NCI-H526 treated with DMSO at 0.1 percent for 48 hours (cell line): ENCODE measurements around the gene TBC1D22A.
"Not testable (repeated sequence)": the region's sequence is repeated elsewhere in the genome, so short reads cannot be mapped to it uniquely, and the experiment has no call there.

ENCODE experiments used
- DNase-seq: peaks from one replicate; lab custom pipeline; 2025; lab: John Stamatoyannopoulos, UW

Gene TBC1D22A

DNA sequence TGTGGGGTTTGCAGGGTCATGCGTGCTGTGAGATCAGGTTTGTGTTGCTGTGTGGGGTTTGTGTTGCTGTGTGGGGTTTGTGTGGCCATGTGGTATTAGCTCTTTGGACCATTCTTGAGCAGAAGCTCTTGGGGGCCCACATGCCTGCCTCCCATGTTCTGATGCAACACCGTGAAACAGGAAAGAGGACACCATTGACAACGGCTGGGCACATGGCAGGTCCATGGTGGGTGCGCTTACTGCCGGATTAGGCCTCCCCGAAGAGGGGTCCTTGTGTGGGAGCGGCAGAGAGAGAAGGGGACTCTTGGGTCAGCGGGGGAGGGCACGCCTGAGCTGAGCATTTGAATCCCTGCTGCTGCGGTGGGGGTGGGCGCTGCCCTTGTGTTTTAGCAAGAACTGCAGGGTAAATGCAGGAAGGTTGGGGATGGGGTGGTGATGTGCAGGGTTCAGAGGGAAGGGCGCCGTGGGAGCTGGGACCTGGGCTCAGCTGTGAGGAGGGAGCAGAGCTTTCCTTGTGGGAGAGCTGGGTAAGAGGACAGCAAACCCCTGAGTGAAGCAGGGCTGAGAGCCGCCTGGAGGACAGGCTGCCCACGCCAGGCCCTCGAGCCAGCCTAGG lies 361.5 kb downstream of the TBC1D22A start:
- no peak for DNase-seq

DNA sequence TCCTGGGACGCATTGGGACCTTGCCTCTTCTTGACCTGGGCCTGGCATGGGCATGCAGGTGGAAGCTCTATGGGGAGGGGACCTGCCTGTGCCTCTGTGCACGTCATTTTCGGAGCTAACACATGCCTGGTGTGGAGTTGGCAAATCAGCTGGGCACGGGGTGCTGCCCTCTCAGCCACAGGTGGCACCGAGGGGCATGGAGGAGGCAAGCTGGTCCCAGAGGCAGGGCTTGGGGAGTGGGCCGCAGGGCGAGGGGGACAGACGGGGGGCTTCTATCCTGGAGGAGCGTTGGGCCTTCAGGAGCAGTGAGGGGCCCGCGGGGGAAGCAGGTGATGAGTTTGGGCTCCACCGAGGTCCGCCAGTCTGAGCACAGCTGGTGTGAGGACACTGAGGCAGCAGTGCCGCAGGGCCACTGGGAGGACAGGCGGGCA lies 362.0 kb downstream of the TBC1D22A start:
- no peak for DNase-seq

DNA sequence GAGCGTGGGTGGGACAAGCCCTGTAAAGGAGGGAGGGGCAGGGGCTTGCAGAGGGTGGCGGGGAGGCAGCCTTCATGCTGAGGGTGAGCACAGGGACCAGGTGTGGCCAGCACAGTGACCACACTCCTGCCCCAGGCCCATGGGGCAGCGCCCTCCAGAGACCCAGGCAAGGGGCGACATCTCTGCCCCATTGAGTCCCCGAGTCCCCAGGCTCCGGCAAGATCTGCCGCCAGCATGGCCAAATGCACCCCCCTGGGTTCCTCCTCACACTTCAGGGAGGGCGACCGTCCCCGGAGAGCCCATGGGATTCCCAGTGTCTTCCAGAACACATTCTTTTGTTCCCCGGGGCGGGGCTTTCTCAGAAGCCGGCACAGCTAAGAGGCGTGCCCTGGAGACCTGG lies 362.5 kb downstream of the TBC1D22A start:
- no peak for DNase-seq

DNA sequence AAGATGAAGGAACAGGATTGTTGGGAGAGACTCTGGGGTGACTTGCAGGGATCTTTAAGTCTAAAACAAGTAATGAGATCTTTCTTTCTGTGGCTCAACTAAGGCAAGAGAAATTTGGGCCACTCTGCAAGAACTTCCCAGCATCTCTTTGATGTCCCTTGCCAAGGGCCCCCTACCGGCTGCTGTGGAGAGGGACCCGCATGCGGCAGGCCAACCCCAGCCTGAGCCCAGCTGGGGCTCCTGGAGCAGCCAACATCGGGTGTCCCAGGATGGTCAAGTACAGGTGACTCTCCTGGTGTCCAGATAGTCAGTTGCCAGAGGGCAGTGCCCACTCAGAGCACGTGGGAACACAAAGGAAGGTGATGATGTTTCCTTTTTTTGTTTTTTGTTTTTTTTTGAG lies 363.2 kb downstream of the TBC1D22A start:
- DNase-seq, result no peak

DNA sequence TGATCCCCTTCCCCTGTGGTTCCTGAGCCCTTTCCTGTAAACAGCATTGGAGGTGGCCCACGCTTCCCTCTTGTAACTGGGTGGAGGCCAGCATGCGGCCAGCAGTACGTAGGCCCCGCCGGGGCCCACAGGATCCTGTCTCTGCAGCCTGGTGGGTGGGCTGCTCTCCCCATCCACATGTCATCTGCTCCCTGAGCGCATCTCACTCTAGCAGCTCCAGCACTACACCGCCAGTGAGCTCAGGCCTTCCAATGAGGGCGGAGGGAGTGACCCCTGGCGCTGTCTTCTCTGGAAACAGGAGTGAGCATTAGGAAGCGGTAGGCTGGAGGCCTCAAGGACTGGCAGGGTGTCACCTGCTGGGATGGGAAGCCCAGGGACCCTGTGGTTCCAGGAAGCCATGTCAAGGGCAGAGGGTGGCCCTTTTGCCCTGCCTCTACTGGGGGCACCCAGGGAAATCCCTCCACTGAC lies 363.9 kb downstream of the TBC1D22A start:
- no peak for DNase-seq

DNA sequence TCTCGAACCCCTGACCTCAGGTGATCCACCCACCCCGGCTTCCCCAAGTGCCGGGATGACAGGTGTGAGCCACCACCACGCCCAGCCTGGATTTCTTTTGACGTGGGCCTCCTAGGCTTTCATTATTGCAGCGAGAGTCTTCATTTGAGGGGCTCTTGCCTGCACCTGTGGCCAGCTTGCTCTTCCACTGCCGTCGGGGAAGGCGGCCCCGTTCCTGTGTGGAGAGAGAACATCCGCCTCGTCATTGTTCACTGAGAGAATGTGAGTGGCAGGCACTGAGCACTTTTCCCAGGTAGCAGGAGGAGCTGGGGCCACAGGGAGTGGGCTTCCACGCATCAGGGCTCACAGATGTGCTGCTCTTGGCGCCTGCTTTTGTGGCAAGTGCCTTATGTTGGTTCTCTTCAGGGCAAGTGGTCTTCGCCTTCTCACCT lies 365.0 kb downstream of the TBC1D22A start:
- DNase-seq, result no peak

DNA sequence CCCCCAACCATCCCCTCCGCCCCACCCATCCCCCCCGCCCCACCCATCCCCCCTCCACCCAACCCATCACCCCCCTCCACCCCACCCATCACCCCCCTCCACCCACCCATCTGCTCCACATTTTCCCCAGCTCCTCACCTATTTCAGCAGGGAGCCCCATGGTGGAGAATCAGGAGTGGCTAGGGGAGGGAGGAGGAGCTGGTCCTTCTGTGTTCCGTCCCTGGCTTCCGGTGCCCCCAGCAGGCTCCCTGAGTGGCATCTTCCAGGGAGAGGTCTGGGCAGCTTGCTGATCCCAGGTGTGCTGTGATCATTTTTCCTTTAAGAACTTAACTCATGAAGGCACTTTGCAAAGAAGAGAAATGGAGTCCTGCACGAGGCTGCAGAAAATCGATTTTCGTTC lies 365.8 kb downstream of the TBC1D22A start:
- no peak for DNase-seq

DNA sequence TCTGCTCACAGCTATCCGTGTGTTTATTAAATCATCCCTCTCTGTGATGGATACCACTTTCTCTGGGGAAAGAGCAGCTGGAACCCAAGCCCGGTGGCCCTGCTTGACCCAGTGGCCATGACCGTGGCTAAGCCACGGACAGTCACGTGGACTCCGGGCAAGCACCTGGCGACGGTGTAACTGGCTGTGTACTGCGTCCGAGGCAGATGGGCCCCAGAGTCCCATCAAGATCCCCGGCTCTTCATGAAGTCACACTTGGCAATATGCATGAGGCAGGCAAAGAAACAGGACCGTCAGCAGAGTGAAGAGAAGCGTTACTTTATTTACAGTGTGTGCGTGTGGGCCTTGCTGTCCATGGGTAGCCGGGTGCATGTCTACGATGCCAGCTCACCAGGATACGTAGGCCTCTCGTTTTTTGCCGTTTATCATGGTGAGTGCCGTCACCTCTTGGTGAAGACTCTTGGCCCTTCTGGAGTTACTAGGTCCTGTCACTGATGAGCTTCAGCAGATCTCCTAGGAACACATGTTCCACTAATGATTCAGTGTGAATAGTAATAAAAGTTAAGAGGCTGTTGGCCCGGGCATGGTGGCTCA lies 366.3 kb downstream of the TBC1D22A start:
- DNase-seq, result no peak

DNA sequence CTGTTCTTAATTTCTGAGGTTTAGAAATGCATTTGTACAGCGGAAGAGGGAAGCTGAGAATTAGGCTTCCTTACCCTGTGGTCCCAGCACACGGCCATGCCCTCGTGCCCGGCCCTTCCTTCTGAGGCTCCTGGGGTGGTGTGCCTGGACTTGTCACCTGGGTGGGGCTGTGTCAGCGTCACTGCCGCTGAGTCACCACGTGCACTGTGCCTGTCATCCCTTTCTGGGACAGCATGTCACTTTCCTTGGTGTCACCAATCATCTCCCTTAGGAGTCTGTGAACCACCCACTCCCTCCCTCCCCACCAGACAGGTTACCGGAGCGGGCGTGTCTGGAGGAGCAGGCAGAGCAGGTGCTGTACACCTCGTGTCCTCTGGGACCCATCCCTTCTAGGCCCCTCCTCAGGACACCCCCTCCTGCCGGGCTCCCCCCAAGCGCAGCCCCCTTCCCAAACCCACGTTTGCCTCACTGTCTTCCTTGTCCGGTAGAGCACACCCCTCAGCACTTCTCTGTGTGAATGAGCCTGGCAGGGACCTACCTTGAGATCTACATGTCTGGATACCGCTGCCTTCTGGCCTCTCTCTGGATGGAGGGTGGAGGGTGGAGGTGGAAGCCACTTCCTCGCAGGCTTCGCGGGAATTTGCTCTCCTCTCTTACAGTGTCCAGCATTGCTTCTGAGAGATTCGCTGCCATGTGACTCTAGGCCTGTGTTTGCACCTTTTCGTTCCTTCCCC lies 367.6 kb downstream of the TBC1D22A start:
- DNase-seq, result peak; percentile 4

DNA sequence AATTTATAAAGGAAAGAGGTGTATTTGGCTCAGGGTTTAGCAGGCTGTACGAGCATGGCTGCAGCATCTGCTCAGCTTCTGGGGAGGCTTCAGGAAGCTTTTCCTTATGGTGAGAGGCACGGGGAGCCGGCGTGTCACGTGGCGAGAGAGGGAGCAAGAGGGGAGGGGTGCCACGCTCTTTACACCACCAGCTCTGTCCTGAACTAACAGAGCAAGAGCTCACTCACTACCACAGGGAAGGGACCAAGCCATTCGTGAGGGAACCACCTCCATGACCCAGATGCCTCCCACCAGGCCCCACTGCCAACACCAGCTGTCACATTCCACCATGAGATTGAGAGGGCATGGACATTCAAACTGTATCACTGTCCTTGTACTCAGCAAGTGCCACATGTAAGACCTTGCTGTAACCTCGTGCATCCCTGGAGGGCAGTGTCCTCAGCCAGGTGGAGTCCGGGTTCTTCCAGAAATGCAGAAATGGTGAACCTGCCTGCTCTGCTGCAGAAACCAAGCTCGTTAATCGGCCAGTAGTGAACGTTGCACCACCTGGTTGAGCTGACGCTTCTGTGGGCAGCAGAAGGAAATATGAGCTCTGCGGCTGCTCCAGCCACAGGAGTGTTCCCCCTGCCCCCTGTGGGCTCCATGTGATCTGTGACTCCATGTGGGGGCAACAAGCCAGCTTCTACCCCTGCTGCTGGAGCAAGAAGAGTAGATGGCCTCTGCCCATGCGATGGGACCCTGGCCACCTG lies 368.6 kb downstream of the TBC1D22A start:
- no peak for DNase-seq

DNA sequence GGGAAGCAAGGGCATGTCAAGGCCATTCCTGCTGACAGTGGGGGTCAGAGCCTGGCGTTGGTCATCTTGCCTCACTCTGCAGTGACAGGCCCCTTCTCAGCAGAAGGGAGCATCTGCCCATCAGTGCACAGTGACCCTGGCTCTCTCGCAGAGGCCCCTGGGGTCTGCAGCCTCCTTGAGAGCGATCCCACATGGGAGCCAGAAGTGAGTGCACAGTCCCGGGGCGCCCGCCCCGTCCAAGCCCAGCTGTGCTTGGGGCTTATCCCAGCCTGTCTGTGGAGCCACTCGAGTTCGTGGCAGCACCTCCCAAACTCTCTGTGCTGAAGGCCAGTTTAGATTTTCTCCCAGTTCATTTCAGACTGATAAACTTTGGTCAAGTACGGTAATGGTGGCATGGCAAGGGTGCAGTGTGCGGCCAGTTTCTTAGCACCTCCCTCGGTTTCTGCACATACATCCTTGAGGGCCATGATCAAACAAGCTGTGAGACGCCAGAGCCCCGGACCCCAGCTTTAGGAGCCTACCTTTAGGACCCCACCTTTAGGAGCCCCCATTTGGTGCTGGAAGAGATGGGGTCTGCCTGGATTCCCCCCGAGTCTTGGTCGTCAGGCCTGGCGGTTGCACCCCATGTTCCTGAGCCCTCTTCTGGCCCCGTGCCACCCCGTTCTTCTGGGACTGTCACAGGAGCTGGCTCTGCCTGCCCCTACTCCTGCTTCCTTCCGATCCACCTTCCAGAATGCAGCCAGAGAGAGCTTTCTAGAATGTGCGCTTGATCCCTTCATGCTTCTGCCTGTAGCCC lies 369.4 kb downstream of the TBC1D22A start:
- DNase-seq, result no peak

DNA sequence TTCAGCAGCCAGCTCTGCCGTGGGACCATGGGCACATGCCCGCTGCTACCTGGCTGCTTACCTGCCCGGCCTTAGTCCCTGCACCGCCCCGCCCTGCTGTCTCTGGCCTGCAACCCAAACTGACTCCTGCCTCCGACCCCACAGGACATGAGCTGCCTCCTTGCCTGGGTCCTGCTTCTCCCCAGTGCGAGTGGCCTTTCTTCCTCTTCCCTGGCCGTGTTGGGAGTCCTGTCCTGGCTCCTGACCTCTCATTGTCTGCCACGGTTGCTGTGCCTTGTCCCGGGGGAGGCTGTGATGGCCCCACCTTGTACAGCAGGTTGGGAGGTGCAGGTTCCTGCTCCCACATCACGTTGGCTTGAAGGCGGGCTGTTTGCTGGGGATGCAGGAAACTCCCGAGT lies 370.0 kb downstream of the TBC1D22A start:
- DNase-seq, result no peak

DNA sequence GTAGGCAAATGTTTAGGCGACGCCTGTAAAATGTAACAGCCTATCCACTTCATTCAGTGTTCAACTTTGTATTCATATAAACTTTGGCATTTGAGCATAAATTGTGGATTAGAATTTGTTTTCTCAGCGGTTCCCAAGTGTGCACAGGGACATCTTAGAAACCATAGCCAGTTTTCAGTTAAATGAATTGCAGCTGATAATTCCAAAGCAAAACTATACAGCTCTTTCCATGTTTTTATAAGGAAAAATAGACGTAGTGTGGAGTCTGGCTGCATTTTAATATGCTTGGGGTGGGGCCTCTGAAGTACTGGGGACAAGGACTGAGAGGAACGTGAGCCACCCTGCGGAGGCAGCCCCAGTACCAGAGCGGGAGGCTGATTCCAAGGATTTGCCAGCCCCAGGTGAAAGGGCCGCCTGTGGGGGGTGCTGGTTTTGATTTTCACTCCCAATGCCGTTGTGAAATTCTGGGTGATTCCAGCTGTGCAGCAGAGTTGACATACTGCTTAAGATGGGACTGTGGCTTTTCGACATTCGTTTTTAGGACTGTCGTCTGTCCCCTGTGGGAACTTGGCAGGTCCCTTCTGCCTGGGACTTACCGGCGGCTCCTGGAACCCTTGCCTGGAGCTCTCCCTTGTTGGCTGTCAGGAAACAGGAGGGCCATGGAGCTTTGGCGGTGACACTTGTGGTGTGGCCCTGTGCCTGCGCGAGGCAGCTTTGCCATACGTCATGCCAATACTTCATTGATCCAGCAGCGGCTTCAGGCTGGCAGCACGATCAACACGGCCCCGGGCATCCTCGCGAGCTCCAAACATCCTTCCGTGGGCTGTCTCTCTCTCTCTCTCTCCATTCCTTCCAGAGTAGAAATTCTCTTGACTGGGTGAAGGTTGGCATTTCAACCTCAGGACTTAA lies 370.9 kb downstream of the TBC1D22A start:
- DNase-seq, result no peak

DNA sequence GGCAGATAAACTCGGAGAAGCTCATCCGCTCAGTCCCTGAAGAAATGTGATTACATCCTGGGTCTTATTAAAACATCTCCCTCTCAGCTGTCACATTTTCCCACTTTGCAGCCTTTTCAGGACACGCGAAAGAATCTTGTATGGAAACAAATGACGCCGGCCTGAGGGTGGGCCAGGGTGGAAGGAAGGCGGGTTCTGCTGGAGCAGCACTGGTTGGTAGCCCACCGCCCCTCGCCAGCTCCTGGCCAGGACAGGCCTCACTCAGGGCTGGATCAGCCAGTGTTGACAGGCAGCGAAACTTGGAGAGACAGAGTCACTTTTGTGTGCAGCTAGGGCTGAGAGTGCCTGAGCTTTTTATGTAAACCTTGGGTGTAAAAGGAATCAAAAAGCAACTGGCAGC lies 371.8 kb downstream of the TBC1D22A start:
- DNase-seq, result no peak

DNA sequence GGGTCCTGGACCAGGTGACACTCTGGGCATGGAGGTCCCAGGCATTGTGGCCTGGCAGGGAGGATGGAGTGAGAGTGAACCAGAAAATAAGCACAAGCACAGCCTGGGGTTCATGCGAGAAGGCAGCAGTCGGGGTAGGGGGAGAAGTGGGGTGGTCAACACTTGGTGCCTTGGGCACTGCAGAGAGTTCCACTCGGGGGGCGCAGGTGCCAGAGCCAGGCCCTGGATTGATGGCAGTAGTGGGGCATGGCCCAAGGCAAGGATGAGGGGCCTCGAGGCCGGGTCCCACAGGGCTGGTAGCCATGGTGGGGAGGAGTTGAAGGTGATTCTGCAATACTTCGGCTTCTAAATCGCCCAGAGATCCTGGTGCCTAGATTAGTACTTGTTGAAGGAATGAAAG lies 372.9 kb downstream of the TBC1D22A start:
- DNase-seq, result no peak

DNA sequence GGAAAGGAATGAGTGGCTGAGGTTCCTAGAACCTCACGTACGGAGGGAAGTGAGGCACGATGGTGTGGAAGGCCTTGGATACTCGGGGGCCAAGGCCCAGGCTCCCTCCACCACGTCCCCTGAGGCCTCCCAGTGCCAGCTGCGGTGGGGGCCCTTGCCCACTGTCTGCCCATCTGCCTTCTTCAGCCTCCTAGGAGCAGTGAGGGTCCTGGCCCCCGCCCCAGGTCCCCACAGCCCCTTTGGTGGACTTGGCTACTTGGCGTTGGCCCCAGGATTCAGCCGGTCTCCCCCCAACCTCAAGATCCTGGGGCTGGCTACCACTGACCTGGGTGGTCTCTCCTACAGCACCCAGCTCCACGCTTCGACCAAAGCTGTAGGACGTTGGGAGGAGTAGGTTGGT lies 373.6 kb downstream of the TBC1D22A start:
- no peak for DNase-seq

DNA sequence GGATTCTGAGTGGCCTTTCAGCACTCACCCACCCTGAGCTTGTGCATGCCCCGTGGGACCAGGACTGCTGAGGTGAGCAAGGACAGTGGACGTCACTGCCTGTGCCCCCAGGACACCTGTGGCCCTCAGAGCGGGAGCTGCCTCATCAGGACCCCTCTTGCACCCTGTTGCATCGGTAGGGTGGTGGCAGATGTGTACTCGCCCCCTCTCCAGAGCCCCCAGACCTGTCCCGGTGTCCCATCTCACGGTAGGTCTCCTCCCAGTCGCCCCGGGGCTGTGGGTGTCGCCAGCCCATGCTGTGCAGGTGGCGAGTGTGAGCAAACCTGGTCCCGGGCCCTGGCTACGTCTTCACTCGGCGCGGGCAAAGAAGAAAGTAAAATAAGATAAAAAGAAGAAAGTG lies 374.2 kb downstream of the TBC1D22A start:
- DNase-seq, result no peak

DNA sequence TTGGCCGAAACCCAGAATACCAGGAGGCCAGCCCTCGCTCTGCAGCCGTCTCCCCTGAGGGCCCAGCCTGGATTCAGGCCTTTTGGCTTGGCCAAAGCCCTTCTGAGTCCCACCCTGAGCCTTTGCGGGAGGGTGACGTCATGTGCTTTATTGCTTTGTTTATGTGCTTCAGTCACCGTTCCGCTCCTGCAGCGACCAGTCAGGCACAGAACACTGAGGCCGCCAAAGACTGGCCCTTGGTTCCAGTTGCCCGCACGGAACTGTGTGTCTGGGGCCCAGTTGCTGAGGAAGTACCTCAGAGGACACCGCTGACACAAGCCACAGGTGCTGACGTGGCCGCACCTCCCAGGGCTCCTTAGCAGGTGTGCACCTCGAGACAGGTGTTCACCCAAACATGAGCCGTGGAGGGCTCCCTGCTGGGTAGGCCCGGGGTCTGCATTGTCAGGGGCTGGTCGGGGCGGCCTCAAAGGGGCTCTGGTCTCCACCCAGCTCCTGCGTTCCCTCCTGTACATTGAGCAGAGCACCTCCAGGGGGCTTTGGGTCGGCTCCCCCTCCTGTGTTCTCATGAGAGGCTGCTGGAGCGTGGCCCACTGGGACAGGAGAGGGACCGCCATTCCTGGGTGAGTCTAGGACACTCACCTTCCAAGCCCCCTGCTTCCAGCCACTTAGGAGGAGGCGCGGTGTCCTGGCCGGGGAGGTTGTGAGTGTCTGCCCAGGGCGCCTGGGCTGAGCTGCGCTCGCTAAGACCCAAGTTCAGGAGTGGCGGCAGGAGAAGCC lies 376.8 kb downstream of the TBC1D22A start:
- no peak for DNase-seq

DNA sequence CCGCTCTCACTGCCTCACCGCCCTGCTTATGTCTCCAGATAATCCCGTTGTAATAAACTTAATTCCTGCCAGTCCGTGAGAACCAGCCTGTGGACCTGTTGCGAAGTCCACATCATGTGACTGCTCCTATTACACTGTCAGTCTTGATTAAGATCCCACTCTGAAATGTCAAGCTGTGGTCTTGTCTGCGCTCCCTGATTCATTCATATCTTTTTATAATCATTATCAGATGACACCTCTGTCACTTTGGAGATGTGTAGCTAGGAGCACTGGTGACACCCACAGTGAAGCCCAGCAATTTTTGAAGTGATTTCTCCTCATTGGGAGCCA lies 377.3 kb downstream of the TBC1D22A start:
- DNase-seq, result no peak

DNA sequence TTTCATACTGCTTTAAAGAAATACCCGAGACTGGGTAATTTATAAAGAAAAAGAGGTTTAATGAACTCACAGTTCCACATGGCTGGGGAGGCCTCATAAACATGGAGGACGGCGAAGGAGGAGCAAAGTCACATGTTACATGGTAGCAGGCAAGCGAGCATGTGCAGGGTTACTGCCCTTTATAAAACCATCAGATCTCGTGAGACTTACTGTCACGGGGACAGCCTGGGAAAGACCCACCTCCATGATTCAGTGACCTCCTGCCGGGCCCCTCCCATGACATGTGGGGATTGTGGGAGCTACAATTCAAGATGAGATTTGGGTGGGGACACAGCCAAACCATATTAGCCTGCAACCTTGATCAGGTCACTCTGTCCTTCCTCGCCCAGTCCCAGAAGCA lies 378.5 kb downstream of the TBC1D22A start:
- not testable (repeated sequence) for DNase-seq
